Heart left ventricle (tissue), 16 donors: ENCODE results near the gene PGAP1. TPM values are rescaled to one million over a fixed set of nuclear protein-coding genes. Genes with fewer than 3 reads are reported as not detected.
A peak's percentile ranks its signal among the peaks of the same experiment; 100 is the strongest.

ENCODE experiments used
- ATAC-seq, 4 donors: fragments of 200-7000 bp; cut with Tn5 transposase; one replicate each; pipeline ENCODE4 v1.9.1; 2020 to 2022; ENCODE audit warnings: moderate library complexity in 4 of 4, mild to moderate bottlenecking in 3 of 4, moderate number of reproducible peaks in 1 of 4
- DNase-seq, 5 donors: peaks; one replicate each; pipeline ENCODE4 v3.0.0-alpha.2; 2020
- H3K27ac ChIP-seq, 12 donors: fragments of 200-600 bp; sonication (generic) in 4 of 12; one replicate each; pipeline versions ENCODE4 v1.5.0 to v1.8.0; 2016 to 2022; ENCODE audit warnings: mild to moderate bottlenecking in 2 of 12
- H3K27me3 ChIP-seq, 9 donors: fragments of 200-600 bp; sonication (generic) in 2 of 9; one replicate each; pipeline versions ENCODE4 v1.5.1 to v1.8.0; 2016 to 2022; ENCODE audit warnings: mild to moderate bottlenecking in 3 of 9
- H3K36me3 ChIP-seq, 9 donors: fragments of 200-600 bp; sonication (generic) in 2 of 9; one replicate each; pipeline versions ENCODE4 v1.5.0 to v1.8.0; 2018 to 2022; ENCODE audit warnings: mild to moderate bottlenecking in 2 of 9
- H3K4me1 ChIP-seq, 12 donors: fragments of 200-600 bp; sonication (generic) in 4 of 12; one replicate each; pipeline versions ENCODE4 v1.5.0 to v1.8.0; 2016 to 2022; ENCODE audit warnings: mild to moderate bottlenecking in 3 of 12
- H3K4me3 ChIP-seq, 12 donors: fragments of 200-600 bp; sonication (generic) in 4 of 12; one replicate each; pipeline versions ENCODE4 v1.5.0 to v1.8.0; 2017 to 2022; ENCODE audit warnings: mild to moderate bottlenecking in 9 of 12, moderate library complexity in 4 of 12
- H3K9me3 ChIP-seq, 12 donors: fragments of 200-600 bp; sonication (generic) in 4 of 12; one replicate each; pipeline versions ENCODE4 v1.5.0 to v1.8.0; 2016 to 2022; ENCODE audit warnings: mild to moderate bottlenecking in 1 of 12
- CTCF ChIP-seq, 12 donors: fragments of 200-600 bp; sonication (generic) in 4 of 12; IDR thresholded peaks; one replicate each; pipeline versions ENCODE4 v1.5.0 to v1.8.0; 2018 to 2022; ENCODE audit warnings: antibody characterized with exemption in 12 of 12, mild to moderate bottlenecking in 5 of 12
- POLR2A ChIP-seq, 2 donors: fragments of 450-650 bp; IDR thresholded peaks; one replicate each; pipeline ENCODE4 v1.6.1; 2017; ENCODE audit warnings: antibody characterized with exemption in 2 of 2, mild to moderate bottlenecking in 2 of 2, moderate library complexity in 2 of 2
- WGBS, 4 donors: extraction: QIAGEN DNeasy Blood & Tissue Kit in 2 of 4; methylation state at CpG; one replicate each; pipeline versions ENCODE4 v1.1.5 to v1.1.7; 2013 to 2018; 5-methylcytosine and 5-hydroxymethylcytosine counted together
- intact Hi-C, 10 donors: fragments of 100-400 bp; cut with DNase I; formaldehyde crosslinking; loops; one replicate each; pipeline versions ENCODE4 v1.11.1 to v1.14.2; 2022
- long read RNA-seq, 3 donors: library from polyadenylated mRNA; unstranded; transcript quantifications; one replicate each; pipeline ENCODE4 v2.0.0, GENCODE V29; 2020 to 2021
- polyA plus RNA-seq, 2 donors: library from polyadenylated mRNA; stranded (reverse); fragments of 200-250 nt; gene quantifications; one replicate each; pipeline ENCODE4 v1.2.3, GENCODE V29; 2013
- total RNA-seq, 9 donors: library from RNA; depleted of rRNA in 2 of 9; stranded (reverse); fragments of >200 nt in 2 of 9; fragmentation: NEBNext Ultra II Directional in 3 of 9; extraction: Animal tissue kit (Norgen Biotek cat#: 25700) in 3 of 9; gene quantifications; one replicate each; pipeline versions ENCODE4 v1.1.0 to v1.2.4, GENCODE V29; 2016 to 2023
- donor health status: ischemic (EF 13 %, LVEDD 7.1; RV severe dilation, severe dysfunction).
- donor health status: healthy with polysubstance abuse.
- donor health status: DM: no; HTN: yes; CAD: no.
- donor health status: DM: no; HTN: no; CAD: no.
- donor health status: ischemic (EF 25% LVEDD 6.9; RV normal size, moderate dysfunction).
- donor health status: ischemic (EF 25% LVEDD 5.7; RV mildly dilated, moderate dysfunction).
- donor health status: healthy.
- donor health status: DM: yes; HTN: yes; CAD: no.
- donor health status: ischemic (EF 35%, LVEDD 5.7; RV mildly dilated, moderate dysfunction).
- donor health status: nonischemic (EF 11% LVEDD 7.7; RV severe dilation, severe dysfunction).
- donor health status: DM: yes; HTN: yes; CAD: no.
- donor health status: PGD.
- donor health status: ischemic (EF 29% LVEDD 5.4; RV normal size, mild dysfunction).
- donor health status: nonischemic (EF 23%, LVEDD 6.1; RV moderate dilation, normal function).

The PGAP1 gene
- total RNA-seq (1 to 10 TPM; 3.6 to 8.8 (median 5.8) TPM), polyA plus RNA-seq (1 to 10 TPM; 1.2 to 1.8 TPM)
- long read RNA-seq, donor 1, full-length matches to known transcripts, result 1 of 5 reads
- long read RNA-seq, donor 1, partial matches to known transcripts, result 1 of 5 reads
- long read RNA-seq, donor 1, other reads (novel, unspliced or antisense), result 3 of 5 reads
- long read RNA-seq, donor 2, partial matches to known transcripts, result 3 of 7 reads
- long read RNA-seq, donor 2, other reads (novel, unspliced or antisense), result 4 of 7 reads
- long read RNA-seq, donor 3, full-length matches to known transcripts, result 2 of 8 reads
- long read RNA-seq, donor 3, partial matches to known transcripts, result 1 of 8 reads
- long read RNA-seq, donor 3, other reads (novel, unspliced or antisense), result 5 of 8 reads

- ATAC-seq (peak; percentile 95 to 99 (median 98)), DNase-seq (peak; percentile 90 to 95 (median 92))
- intact Hi-C loops, result loop anchor here in 3 of 10 donors (5.0 to 10.0 kb wide), 3 partner anchors 58 to 448 kb away; no protein-coding TSS in a partner anchor
- 0 to 1% (median 0%) methylated on average over 59 to 62 of the region's 62 CpGs for WGBS, 4 donors
- no peaks in the 10 kb centered on the region for H3K27me3 ChIP-seq
- H3K4me1 ChIP-seq, result peaks cover 0 to 27% (median 10%) of the 10 kb centered on the region in 12 donors
- peak in 1 of 2 donors; percentile 81 for TF ChIP-seq POLR2A (IDR thresholded peaks at IDR 0.05)
- TF ChIP-seq CTCF (IDR thresholded peaks at IDR 0.05), result no peak
- no peaks in the 10 kb centered on the region for H3K36me3 ChIP-seq
- no peaks in the 10 kb centered on the region for H3K9me3 ChIP-seq
- H3K4me3 ChIP-seq, result peak within 1 kb of the TSS; percentile 59 to 98 (median 82)
- H3K27ac ChIP-seq, result peak within 1 kb of the TSS; percentile 59 to 92 (median 89)
Observed at GRCh38 chr2:196926562-196927375, at the start of gene PGAP1. TSS of gene PGAP1 (minus strand) at chr2:196926707. CDS start at chr2:196926616, 91 bp downstream.

GRCh38 chr2:196974970-196975369, 48.5 kb upstream of the PGAP1 start:
- intact Hi-C loops, result no loop called here
- WGBS, 4 donors, result 84 to 90% (median 88%) methylated on average over 1 of the region's 1 CpG
- Histone ChIP-seq H3K4me1 (no peaks in the 10 kb centered on the region), H3K36me3 (no peaks in the 10 kb centered on the region), H3K9me3 (no peaks in the 10 kb centered on the region), H3K4me3 (no peak overlapping the region), H3K27ac (no peak overlapping the region), H3K27me3 (no peaks in the 10 kb centered on the region)
- DNase-seq (no peak), ATAC-seq (no peak)
- TF ChIP-seq CTCF (IDR thresholded peaks at IDR 0.05) (no peak), POLR2A (IDR thresholded peaks at IDR 0.05) (no peak)

- TF ChIP-seq CTCF (IDR thresholded peaks at IDR 0.05) (no peak), POLR2A (IDR thresholded peaks at IDR 0.05) (no peak)
- no peak overlapping the region for H3K27ac ChIP-seq
- no peaks in the 10 kb centered on the region for H3K36me3 ChIP-seq
- peaks cover 0 to 3% (median 0%) of the 10 kb centered on the region in 12 donors for H3K9me3 ChIP-seq
- DNase-seq (no peak), ATAC-seq (no peak)
- no peaks in the 10 kb centered on the region for H3K27me3 ChIP-seq
- 65 to 77% (median 73%) methylated on average over 3 of the region's 3 CpGs for WGBS, 4 donors
- no peak overlapping the region for H3K4me3 ChIP-seq
- peaks cover 0 to 7% (median 0%) of the 10 kb centered on the region in 12 donors for H3K4me1 ChIP-seq
- intact Hi-C loops, result no loop called here
Observed at GRCh38 chr2:196971574-196972279, 45.2 kb upstream of the PGAP1 start.
